Transverse colon (tissue), 3 donors: Measurements from ENCODE around the gene CDH13.

Source experiments
- CTCF ChIP-seq, 5 experiments: fragments of 200-600 bp in 3 of 5; fragments of 450-650 bp in 2 of 5; sonication (generic) in 3 of 5; IDR thresholded peaks; 1 replicate in 2 of 5; 2 replicates in 3 of 5; pipeline ENCODE4 v1.5.1; 2016 to 2017; ENCODE audit warnings: antibody characterized with exemption in 5 of 5, inconsistent platforms in 3 of 5, mild to moderate bottlenecking in 2 of 5, moderate library complexity in 1 of 5
- POLR2A ChIP-seq: fragments of 450-650 bp; IDR thresholded peaks from one replicate; pipeline ENCODE4 v1.6.1; 2016; ENCODE audit warnings: antibody characterized with exemption, mild to moderate bottlenecking, moderate library complexity

GRCh38 chr16:83744441-83744981 is 1117.7 kb downstream of the CDH13 start:
- TF ChIP-seq CTCF (IDR thresholded peaks at IDR 0.05), result no peak
- no peak for TF ChIP-seq POLR2A
